K562 (cell line): ENCODE measurements around the gene ITPR2. TPM values are rescaled to one million over a fixed set of nuclear protein-coding genes. Genes with fewer than 3 reads are reported as not detected.
A peak's percentile ranks its signal among the peaks of the same experiment; 100 is the strongest.

Experiments
- RAD21 ChIP-seq, 2 experiments: fragments of 250-450 bp in 1 of 2; fragments of 450-650 bp in 1 of 2; sonication (Bioruptor Pico) in 1 of 2; formaldehyde crosslinking in 1 of 2; IDR thresholded peaks in 1 of 2; conservative IDR thresholded peaks in 1 of 2; 2 replicates each; pipeline versions ENCODE4 v1.4.0 to v1.8.0; 2020 to 2022; ENCODE audit warnings: mild to moderate bottlenecking in 2 of 2, moderate library complexity in 1 of 2
- SMARCB1 ChIP-seq: IDR thresholded peaks from 2 replicates; pipeline ENCODE4 v1.6.1; 2011; ENCODE audit warnings: improper control_type of control experiment, low read depth; ENCODE audit not compliant: insufficient read length
- SMC3 ChIP-seq: conservative IDR thresholded peaks from 2 replicates; pipeline ENCODE4 v1.6.1; 2011; ENCODE audit warnings: low read depth, low read length, improper control_type of control experiment; ENCODE audit not compliant: insufficient read depth
- polyA plus RNA-seq, 8 experiments: library from polyadenylated mRNA; depleted of rRNA in 4 of 8; stranded (reverse) in 5 of 8; unstranded in 3 of 8; fragments of >200 nt; fragmentation: Nextera tagmentation in 2 of 8; fragmentation: Illumina TruSeq in 1 of 8; extraction: Ambion mirVana in 2 of 8; extraction: Trizol in 1 of 8; gene quantifications; 2 replicates each; pipeline versions ENCODE4 v1.2.1 to v1.2.3, GENCODE V29; 2011 to 2014; ENCODE audit warnings: inconsistent platforms in 1 of 8, missing spikeins in 1 of 8
- total RNA-seq, 7 experiments: library from RNA; depleted of rRNA in 6 of 7; stranded (reverse); fragments of >200 nt in 6 of 7; fragmentation: Illumina TruSeq in 2 of 7; extraction: Trizol in 2 of 7; gene quantifications; 2 replicates each; pipeline versions ENCODE4 v1.2.1 to v1.2.3, GENCODE V29; 2011 to 2021; ENCODE audit warnings: low replicate concordance in 1 of 7
- TF ChIP-seq, protein P1 (sequence below): fragments of 450-650 bp; formaldehyde crosslinking; IDR thresholded peaks from 2 replicates; pipeline ENCODE4 v1.4.0; 2020; ENCODE audit warnings: mild to moderate bottlenecking, moderate library complexity
- TF ChIP-seq, protein P2 (sequence below): fragments of 250-450 bp; sonication (Bioruptor Pico); IDR thresholded peaks from 2 replicates; pipeline ENCODE4 v1.4.0; 2020; ENCODE audit warnings: mild to moderate bottlenecking
- TF ChIP-seq, protein P3 (sequence below): sonication (generic); formaldehyde crosslinking; IDR thresholded peaks from 2 replicates; pipeline ENCODE4 v1.8.0; 2022; ENCODE audit warnings: mild to moderate bottlenecking, low read depth, missing genetic modification reagents

ITPR2 gene
- total and polyA plus RNA-seq, 9 of the 15 experiments (the other 6 are each of a cell fraction or from before 2014, with no cell fraction given), result 0.21 to 3.3 (median 0.95) TPM

DNA sequence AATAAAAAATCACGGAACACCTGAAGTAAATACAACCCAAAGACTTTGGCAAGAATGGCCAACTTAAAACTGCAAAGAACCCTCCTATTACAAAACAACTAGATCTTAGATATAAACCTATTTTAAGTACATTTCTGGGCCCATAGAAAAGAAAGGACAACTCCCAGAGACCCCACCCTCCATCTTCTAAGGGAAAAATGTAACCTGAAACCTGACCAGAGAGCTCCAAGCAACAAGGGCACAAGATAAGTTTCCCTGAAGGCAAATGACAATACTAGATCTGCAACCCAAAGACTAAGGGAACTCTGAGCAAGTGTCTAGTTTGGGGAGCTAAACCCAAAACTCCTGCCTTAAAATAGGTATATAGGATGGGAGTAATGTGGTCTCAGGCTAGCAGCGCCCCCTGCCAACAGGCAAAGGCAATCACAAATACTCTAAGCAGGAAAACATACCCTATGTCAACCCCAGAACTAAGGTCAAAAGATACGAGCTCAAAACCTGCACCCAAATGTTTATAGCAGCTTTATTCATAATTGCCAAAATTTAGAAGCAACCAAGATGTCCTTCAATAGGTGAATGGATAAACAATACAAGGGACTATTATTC is 218.9 kb downstream of the ITPR2 start (continued):
- TF ChIP-seq RAD21 (CRISPR knock-in tag; conservative IDR thresholded peaks at IDR 0.05 in 1 of 2, IDR thresholded peaks at IDR 0.05 in 1 of 2) (peak; percentile 60 to 76), SMC3 (0 out of 2 replicates have a peak, but pooled peaks have one; percentile 43), SMARCB1 (no peak)
- TF ChIP-seq, protein P1, sequence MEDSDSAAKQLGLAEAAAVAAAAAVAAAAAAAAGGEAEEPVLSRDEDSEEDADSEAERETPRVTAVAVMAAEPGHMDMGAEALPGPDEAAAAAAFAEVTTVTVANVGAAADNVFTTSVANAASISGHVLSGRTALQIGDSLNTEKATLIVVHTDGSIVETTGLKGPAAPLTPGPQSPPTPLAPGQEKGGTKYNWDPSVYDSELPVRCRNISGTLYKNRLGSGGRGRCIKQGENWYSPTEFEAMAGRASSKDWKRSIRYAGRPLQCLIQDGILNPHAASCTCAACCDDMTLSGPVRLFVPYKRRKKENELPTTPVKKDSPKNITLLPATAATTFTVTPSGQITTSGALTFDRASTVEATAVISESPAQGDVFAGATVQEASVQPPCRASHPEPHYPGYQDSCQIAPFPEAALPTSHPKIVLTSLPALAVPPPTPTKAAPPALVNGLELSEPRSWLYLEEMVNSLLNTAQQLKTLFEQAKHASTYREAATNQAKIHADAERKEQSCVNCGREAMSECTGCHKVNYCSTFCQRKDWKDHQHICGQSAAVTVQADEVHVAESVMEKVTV (CRISPR knock-in tag), result 0 out of 2 replicates have a peak, but pooled peaks have one; percentile 24
- TF ChIP-seq, protein P2, sequence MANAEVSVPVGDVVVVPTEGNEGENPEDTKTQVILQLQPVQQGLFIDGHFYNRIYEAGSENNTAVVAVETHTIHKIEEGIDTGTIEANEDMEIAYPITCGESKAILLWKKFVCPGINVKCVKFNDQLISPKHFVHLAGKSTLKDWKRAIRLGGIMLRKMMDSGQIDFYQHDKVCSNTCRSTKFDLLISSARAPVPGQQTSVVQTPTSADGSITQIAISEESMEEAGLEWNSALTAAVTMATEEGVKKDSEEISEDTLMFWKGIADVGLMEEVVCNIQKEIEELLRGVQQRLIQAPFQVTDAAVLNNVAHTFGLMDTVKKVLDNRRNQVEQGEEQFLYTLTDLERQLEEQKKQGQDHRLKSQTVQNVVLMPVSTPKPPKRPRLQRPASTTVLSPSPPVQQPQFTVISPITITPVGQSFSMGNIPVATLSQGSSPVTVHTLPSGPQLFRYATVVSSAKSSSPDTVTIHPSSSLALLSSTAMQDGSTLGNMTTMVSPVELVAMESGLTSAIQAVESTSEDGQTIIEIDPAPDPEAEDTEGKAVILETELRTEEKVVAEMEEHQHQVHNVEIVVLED (CRISPR knock-in tag), result no peak
- TF ChIP-seq, protein P3, sequence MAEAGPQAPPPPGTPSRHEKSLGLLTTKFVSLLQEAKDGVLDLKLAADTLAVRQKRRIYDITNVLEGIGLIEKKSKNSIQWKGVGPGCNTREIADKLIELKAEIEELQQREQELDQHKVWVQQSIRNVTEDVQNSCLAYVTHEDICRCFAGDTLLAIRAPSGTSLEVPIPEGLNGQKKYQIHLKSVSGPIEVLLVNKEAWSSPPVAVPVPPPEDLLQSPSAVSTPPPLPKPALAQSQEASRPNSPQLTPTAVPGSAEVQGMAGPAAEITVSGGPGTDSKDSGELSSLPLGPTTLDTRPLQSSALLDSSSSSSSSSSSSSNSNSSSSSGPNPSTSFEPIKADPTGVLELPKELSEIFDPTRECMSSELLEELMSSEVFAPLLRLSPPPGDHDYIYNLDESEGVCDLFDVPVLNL (CRISPR knock-in tag), result no peak
